Mesenchymal stem cell (in vitro differentiated cells and primary cell): ENCODE data around the gene MRPS2.

Experiments used
- DNase-seq: peaks from one replicate; pipeline ENCODE4 v3.0.0-alpha.2; 2013
- H2AFZ ChIP-seq: one replicate; pipeline ENCODE4 v1.6.1; 2013; ENCODE audit warnings: low read depth, mild to moderate bottlenecking, control low read depth, inconsistent platforms, low read length, moderate library complexity
- H2AK5ac ChIP-seq: 2 replicates; pipeline ENCODE4 v1.6.1; 2013; ENCODE audit warnings: low read length, moderate library complexity, mild to moderate bottlenecking, inconsistent platforms; ENCODE audit not compliant: severe bottlenecking
- H2BK120ac ChIP-seq: one replicate; pipeline ENCODE4 v1.6.1; 2013; ENCODE audit warnings: low read depth, mild to moderate bottlenecking, inconsistent platforms, low read length, moderate library complexity
- H2BK12ac ChIP-seq, 2 experiments: one replicate each; pipeline ENCODE4 v1.6.1; 2013; ENCODE audit warnings: inconsistent platforms in 2 of 2, low read length in 2 of 2, mild to moderate bottlenecking in 2 of 2, moderate library complexity in 2 of 2, control low read depth in 1 of 2
- H2BK15ac ChIP-seq: one replicate; pipeline ENCODE4 v1.6.1; 2013; ENCODE audit warnings: mild to moderate bottlenecking, low read depth, inconsistent platforms; ENCODE audit not compliant: poor library complexity, severe bottlenecking
- H2BK5ac ChIP-seq: 2 replicates; pipeline ENCODE4 v1.6.1; 2013; ENCODE audit warnings: low read depth, mild to moderate bottlenecking, low read length, control low read depth, inconsistent platforms; ENCODE audit not compliant: poor library complexity, severe bottlenecking
- H3K14ac ChIP-seq, 2 experiments: one replicate each; pipeline ENCODE4 v1.6.1; 2013; ENCODE audit warnings: inconsistent platforms in 2 of 2, low read length in 2 of 2, control low read depth in 1 of 2, mild to moderate bottlenecking in 1 of 2, moderate library complexity in 1 of 2
- H3K18ac ChIP-seq, 2 experiments: one replicate each; pipeline ENCODE4 v1.6.1; 2013; ENCODE audit warnings: inconsistent platforms in 2 of 2, low read length in 2 of 2, control low read depth in 1 of 2, low read depth in 1 of 2, mild to moderate bottlenecking in 1 of 2
- H3K23ac ChIP-seq, 2 experiments: one replicate each; pipeline ENCODE4 v1.6.1; 2013; ENCODE audit warnings: inconsistent platforms in 2 of 2, low read length in 2 of 2, mild to moderate bottlenecking in 2 of 2, moderate library complexity in 2 of 2, control low read depth in 1 of 2
- H3K27ac ChIP-seq: 2 replicates; pipeline ENCODE4 v1.5.1; 2013; ENCODE audit warnings: mild to moderate bottlenecking, moderate library complexity, low read length, control low read depth, inconsistent platforms; ENCODE audit not compliant: poor library complexity, severe bottlenecking
- H3K27me3 ChIP-seq, 2 experiments: 2 replicates each; pipeline versions ENCODE4 v1.6.1 to v1.7.0; 2013; ENCODE audit warnings: low read length in 2 of 2, mild to moderate bottlenecking in 2 of 2, moderate library complexity in 2 of 2, control low read depth in 1 of 2, inconsistent platforms in 1 of 2; ENCODE audit not compliant: control insufficient read depth in 1 of 2, insufficient read depth in 1 of 2
- H3K36me3 ChIP-seq, 2 experiments: 2 replicates each; pipeline versions ENCODE4 v1.6.1 to v1.7.0; 2013; ENCODE audit warnings: low read length in 2 of 2, control low read depth in 1 of 2, inconsistent platforms in 1 of 2, low read depth in 1 of 2, mild to moderate bottlenecking in 1 of 2; ENCODE audit not compliant: insufficient read depth in 2 of 2, control insufficient read depth in 1 of 2
- H3K4ac ChIP-seq, 2 experiments: one replicate each; pipeline ENCODE4 v1.6.1; 2013; ENCODE audit warnings: inconsistent platforms in 2 of 2, low read length in 2 of 2, mild to moderate bottlenecking in 2 of 2, moderate library complexity in 2 of 2, control low read depth in 1 of 2, low read depth in 1 of 2
- H3K4me1 ChIP-seq: 2 replicates; pipeline ENCODE4 v1.6.1; 2013; ENCODE audit warnings: low read depth, low read length, control low read depth; ENCODE audit not compliant: control insufficient read depth, insufficient read depth
- H3K4me2 ChIP-seq: 2 replicates; pipeline ENCODE4 v1.6.1; 2013; ENCODE audit warnings: low read length, mild to moderate bottlenecking, inconsistent platforms; ENCODE audit not compliant: poor library complexity, severe bottlenecking
- H3K4me3 ChIP-seq, 2 experiments: 2 replicates each; pipeline versions ENCODE4 v1.5.1 to v1.7.0; 2013; ENCODE audit warnings: low read length in 2 of 2, mild to moderate bottlenecking in 2 of 2, control low read depth in 1 of 2, low read depth in 1 of 2; ENCODE audit not compliant: insufficient read depth in 1 of 2
- H3K79me1 ChIP-seq: replicated peaks from 2 replicates; pipeline ENCODE4 v1.6.1; 2013; ENCODE audit warnings: mild to moderate bottlenecking, control low read depth, low read length, inconsistent platforms; ENCODE audit not compliant: poor library complexity, severe bottlenecking
- H3K9ac ChIP-seq: 2 replicates; pipeline ENCODE4 v1.7.0; 2013; ENCODE audit warnings: mild to moderate bottlenecking, low read length, moderate library complexity
- H3K9me3 ChIP-seq: 2 replicates; pipeline ENCODE4 v1.7.0; 2013; ENCODE audit warnings: mild to moderate bottlenecking, low read length; ENCODE audit not compliant: control insufficient read depth
- H4K8ac ChIP-seq: one replicate; pipeline ENCODE4 v1.6.1; 2013; ENCODE audit warnings: inconsistent platforms, mild to moderate bottlenecking, low read length, moderate library complexity
- H4K91ac ChIP-seq: one replicate; pipeline ENCODE4 v1.6.1; 2013; ENCODE audit warnings: mild to moderate bottlenecking, low read length, inconsistent platforms
- WGBS: methylation state at CpG from one replicate; pipeline ENCODE4 v1.1.7; 2013; ENCODE audit warnings: mixed read lengths; 5-methylcytosine and 5-hydroxymethylcytosine counted together

The MRPS2 gene

DNA sequence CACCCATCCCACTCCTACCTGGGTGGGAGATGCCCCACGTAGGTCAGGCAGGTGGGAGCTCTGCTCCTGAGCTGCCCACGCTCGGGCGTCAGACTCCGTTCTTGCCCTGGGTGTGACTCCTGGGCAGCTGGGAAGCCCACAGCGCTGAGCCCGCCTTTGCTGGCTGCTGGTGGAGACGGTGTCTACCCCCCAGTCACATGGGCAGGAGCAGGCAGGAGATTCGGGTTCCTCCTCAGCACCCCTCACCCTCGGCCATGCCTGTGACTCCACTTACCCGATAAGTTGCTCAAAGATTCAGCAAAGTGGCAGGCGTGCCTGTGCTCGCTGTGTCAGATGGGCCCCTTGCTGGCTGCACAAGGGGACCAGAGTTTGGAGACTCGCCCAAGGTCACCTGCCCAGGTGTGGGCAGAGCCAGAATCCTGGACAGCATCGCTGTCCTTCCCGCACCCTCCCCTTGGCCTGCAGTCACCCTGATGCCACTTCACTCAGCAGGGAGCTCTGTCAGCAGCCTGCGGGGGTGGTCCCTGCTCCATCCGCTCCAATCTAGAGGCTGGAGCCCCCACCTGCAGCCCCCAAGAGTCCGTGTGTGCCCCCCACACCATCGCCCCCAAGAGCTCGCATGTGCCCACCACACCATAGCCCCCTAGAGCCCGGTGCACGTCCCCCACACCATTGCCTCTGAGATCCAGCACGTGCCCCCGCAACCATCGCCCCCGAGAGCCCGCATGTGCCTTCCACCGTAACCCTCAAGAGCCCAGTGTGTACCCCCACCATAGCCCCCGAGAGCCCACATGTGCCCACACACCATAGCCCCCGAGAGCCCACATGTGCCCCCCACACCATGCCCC, 25.0 kb downstream of the MRPS2 start:
- Histone ChIP-seq H3K9ac (no peak overlapping the region), H4K8ac (no peak overlapping the region), H2BK15ac (no peak overlapping the region), H3K27ac (no peak overlapping the region), H3K23ac (no peak overlapping the region), H3K18ac (no peak overlapping the region), H3K14ac (peak overlapping the region in 1 of 2 experiments; percentile 11), H3K4me3 (no peak overlapping the region), H3K27me3 (peaks cover 12 to 54% of the 10 kb centered on the region in 2 experiments), H3K4ac (no peak overlapping the region), H2BK5ac (no peak overlapping the region), H2AFZ (no peak overlapping the region), H3K4me1 (peaks cover 11% of the 10 kb centered on the region), H3K4me2 (peak overlapping the region; percentile 21), H4K91ac (peak overlapping the region; percentile 23), H3K79me1 (no peaks in the 10 kb centered on the region), H3K36me3 (no peaks in the 10 kb centered on the region), H2BK12ac (no peak overlapping the region), H3K9me3 (no peaks in the 10 kb centered on the region), H2AK5ac (no peak overlapping the region), H2BK120ac (no peak overlapping the region)
- no peak for DNase-seq
- whole genome bisulfite sequencing: 91% methylated on average over 29 of the region's 31 CpGs

DNA sequence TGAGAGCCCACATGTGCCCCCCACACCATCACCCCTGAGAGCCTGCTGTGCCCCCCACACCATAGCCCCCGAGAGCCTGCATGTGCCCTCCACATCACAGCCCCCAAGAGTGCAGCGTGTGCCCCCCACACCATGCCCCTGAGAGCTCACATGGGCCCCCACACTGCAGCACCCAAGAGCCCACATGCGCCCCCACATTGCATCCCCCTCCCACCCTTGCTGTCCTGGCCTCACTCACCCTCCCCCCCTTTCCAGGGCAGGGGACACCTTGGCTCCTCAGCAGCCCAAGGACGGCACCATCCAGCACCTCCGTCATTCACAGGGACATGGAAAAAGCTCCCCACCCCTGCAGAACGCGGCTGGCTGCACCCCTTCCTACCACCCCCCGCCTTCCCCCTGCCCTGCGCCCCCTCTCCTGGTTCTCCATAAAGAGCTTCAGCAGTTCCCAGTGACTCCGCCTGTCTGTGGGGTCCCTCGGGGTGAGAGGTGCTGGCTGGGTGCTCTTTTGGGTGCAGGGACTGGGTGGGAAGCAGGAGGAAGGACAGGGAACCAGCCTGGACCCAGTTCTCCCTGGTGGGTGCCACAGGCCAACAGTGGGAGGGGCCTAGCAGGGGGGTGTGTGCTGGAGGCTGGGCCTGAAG, 25.7 kb downstream of the MRPS2 start:
- 86% methylated on average over 7 of the region's 11 CpGs for WGBS
- H3K14ac ChIP-seq: no peak overlapping the region

DNA sequence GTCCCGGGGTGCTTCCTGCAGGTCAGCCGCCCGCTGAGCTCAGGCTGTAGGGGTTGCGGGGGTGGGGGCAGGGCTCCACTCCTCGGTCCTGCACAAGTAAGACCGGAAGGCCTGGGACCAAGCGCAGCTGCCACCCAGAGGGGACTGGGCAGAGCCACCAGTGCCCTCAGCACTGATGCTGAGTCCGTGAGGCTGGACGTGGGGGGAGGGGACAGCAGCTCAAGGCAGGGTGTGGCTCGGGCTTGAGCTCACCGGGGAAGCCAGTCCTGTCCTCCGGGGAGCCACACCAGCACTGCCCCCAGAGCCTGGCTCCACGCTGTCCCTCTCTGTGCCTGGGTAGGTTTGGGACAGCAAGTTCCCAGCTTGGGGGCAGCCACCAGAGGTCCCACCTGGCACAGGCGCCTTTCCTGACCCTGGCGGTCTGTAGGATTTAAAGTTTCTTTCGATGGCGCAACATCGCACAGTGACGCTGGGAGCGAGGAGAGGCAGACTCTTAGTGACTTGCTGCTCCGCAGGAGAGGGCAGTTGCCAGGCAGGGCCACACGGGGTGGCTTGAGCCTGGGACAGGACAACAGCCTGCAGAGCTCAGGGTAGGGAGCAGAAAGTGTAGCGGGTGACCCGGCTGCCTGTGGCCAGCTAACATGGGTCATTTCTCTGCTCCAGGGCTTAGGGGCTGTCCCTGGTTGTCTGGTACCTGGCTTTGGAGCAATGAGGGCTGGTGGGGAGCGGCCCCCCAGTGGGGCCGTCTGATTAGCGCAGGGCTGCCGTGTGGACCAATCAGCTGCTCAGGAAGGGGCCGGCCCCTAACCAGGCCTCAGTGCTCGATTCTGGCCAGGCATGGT, 26.5 kb downstream of the MRPS2 start:
- H3K4me2 ChIP-seq: no peak overlapping the region
- H3K9me3 ChIP-seq: no peaks in the 10 kb centered on the region
- no peak overlapping the region for H3K27ac ChIP-seq
- no peaks in the 10 kb centered on the region for H3K79me1 ChIP-seq
- no peak overlapping the region for H3K23ac ChIP-seq
- no peaks in the 10 kb centered on the region for H3K36me3 ChIP-seq
- no peak overlapping the region for H2BK12ac ChIP-seq
- H3K18ac ChIP-seq: no peak overlapping the region
- no peak overlapping the region for H2AFZ ChIP-seq
- peaks cover 11% of the 10 kb centered on the region for H3K4me1 ChIP-seq
- no peak overlapping the region for H2BK5ac ChIP-seq
- H3K9ac ChIP-seq: no peak overlapping the region
- no peak overlapping the region for H2BK120ac ChIP-seq
- no peak overlapping the region for H3K4me3 ChIP-seq
- no peak overlapping the region for H3K4ac ChIP-seq
- no peak overlapping the region for H2BK15ac ChIP-seq
- no peak overlapping the region for H4K91ac ChIP-seq
- peak overlapping the region in 1 of 2 experiments; percentile 64 for H3K14ac ChIP-seq
- 82% methylated on average over 30 of the region's 30 CpGs for WGBS
- no peak for DNase-seq
- peaks cover 5 to 53% of the 10 kb centered on the region in 2 experiments for H3K27me3 ChIP-seq
- H4K8ac ChIP-seq: no peak overlapping the region
- no peak overlapping the region for H2AK5ac ChIP-seq

More for the DNA sequence above, 25.7 kb downstream of the MRPS2 start:
- Histone ChIP-seq H4K91ac (no peak overlapping the region), H3K18ac (no peak overlapping the region), H3K79me1 (no peaks in the 10 kb centered on the region), H2AFZ (no peak overlapping the region), H3K27ac (no peak overlapping the region), H3K9me3 (no peaks in the 10 kb centered on the region), H3K23ac (no peak overlapping the region), H3K4me3 (no peak overlapping the region), H3K9ac (no peak overlapping the region), H3K27me3 (peaks cover 8 to 54% of the 10 kb centered on the region in 2 experiments), H3K4me2 (no peak overlapping the region), H3K4me1 (peaks cover 11% of the 10 kb centered on the region), H3K4ac (no peak overlapping the region), H2AK5ac (no peak overlapping the region), H3K36me3 (no peaks in the 10 kb centered on the region), H2BK12ac (no peak overlapping the region), H2BK5ac (no peak overlapping the region), H2BK120ac (no peak overlapping the region), H4K8ac (no peak overlapping the region), H2BK15ac (no peak overlapping the region)
- DNase-seq: no peak
